ENCODE measurements around the gene PLG.

GRCh38 chr6:160799801-160800506 lies 97.9 kb downstream of the PLG start:
- TF ChIP-seq CTCF (IDR thresholded peaks at IDR 0.05; ENCODE audit: low read depth, low read length) (no peak), MAX (IDR thresholded peaks at IDR 0.05; ENCODE audit: low read depth, low read length) (no peak), POLR2A (IDR thresholded peaks at IDR 0.05; ENCODE audit: extremely low read depth, insufficient read length) (no peak)
